WERI-Rb-1 (cell line): ENCODE data around the gene CCDC14.

ENCODE experiments used
- DNase-seq: peaks from one replicate; pipeline ENCODE4 v3.0.0-alpha.2; 2020
- H3K27ac ChIP-seq: fragments of 250-450 bp; sonication (Bioruptor Pico); 2 replicates; pipeline ENCODE4 v1.5.1; 2020; ENCODE audit warnings: mild to moderate bottlenecking, moderate library complexity
- H3K27me3 ChIP-seq: fragments of 250-450 bp; sonication (Bioruptor Pico); 2 replicates; pipeline ENCODE4 v1.5.1; 2021; ENCODE audit warnings: mild to moderate bottlenecking, low read depth, moderate library complexity; ENCODE audit not compliant: insufficient read depth, severe bottlenecking
- H3K36me3 ChIP-seq: fragments of 250-450 bp; sonication (Bioruptor Pico); 2 replicates; pipeline ENCODE4 v1.5.1; 2020; ENCODE audit warnings: mild to moderate bottlenecking, moderate library complexity
- H3K4me3 ChIP-seq: 2 replicates; pipeline ENCODE4 v1.5.1; 2011; ENCODE audit warnings: low read depth, mild to moderate bottlenecking, control low read depth, low read length
- H3K9me3 ChIP-seq: fragments of 250-450 bp; sonication (Bioruptor Pico); 2 replicates; pipeline ENCODE4 v1.5.1; 2021; ENCODE audit warnings: mild to moderate bottlenecking, moderate library complexity; ENCODE audit not compliant: severe bottlenecking
- TF ChIP-seq, protein P1 (sequence below): IDR thresholded peaks from 2 replicates; pipeline ENCODE4 v1.5.1; 2011; ENCODE audit warnings: low read depth, mild to moderate bottlenecking, control low read depth, inconsistent platforms, low read length

Gene CCDC14

GRCh38 chr3:123870033-123870432 lies 91.0 kb downstream of the CCDC14 start:
- Histone ChIP-seq H3K27me3 (no peaks in the 10 kb centered on the region), H3K27ac (no peak overlapping the region), H3K9me3 (no peaks in the 10 kb centered on the region), H3K36me3 (no peaks in the 10 kb centered on the region), H3K4me3 (no peak overlapping the region)
- TF ChIP-seq, protein P1, sequence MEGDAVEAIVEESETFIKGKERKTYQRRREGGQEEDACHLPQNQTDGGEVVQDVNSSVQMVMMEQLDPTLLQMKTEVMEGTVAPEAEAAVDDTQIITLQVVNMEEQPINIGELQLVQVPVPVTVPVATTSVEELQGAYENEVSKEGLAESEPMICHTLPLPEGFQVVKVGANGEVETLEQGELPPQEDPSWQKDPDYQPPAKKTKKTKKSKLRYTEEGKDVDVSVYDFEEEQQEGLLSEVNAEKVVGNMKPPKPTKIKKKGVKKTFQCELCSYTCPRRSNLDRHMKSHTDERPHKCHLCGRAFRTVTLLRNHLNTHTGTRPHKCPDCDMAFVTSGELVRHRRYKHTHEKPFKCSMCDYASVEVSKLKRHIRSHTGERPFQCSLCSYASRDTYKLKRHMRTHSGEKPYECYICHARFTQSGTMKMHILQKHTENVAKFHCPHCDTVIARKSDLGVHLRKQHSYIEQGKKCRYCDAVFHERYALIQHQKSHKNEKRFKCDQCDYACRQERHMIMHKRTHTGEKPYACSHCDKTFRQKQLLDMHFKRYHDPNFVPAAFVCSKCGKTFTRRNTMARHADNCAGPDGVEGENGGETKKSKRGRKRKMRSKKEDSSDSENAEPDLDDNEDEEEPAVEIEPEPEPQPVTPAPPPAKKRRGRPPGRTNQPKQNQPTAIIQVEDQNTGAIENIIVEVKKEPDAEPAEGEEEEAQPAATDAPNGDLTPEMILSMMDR, result no peak
- no peak for DNase-seq

DNA sequence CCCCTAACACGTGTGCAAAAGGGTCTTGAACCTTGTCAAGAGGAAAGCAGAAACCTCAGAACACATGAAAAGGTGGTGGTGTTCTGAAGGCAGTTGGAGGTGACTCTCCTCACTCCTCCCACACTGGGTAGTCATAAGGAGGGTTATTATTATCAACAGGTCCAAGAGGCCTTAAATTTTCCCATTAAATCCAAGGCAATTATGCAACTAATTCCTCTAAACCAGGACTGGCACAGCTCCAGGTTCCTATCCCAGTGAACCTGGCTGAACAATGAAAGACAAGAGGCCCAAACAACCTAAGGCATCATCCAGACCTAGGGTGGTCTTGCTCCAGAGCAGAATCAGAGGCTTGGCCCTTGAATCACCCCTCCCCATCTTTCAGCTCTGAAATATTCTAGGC lies 91.9 kb downstream of the CCDC14 start:
- no peak for DNase-seq
- Histone ChIP-seq H3K9me3 (no peaks in the 10 kb centered on the region), H3K36me3 (no peaks in the 10 kb centered on the region), H3K27ac (no peak overlapping the region), H3K4me3 (no peak overlapping the region), H3K27me3 (no peaks in the 10 kb centered on the region)
- TF ChIP-seq, protein P1, result no peak

GRCh38 chr3:123864706-123865105 lies 96.3 kb downstream of the CCDC14 start:
- DNase-seq, result no peak
- Histone ChIP-seq H3K27me3 (no peaks in the 10 kb centered on the region), H3K4me3 (no peak overlapping the region), H3K27ac (no peak overlapping the region), H3K9me3 (no peaks in the 10 kb centered on the region), H3K36me3 (no peaks in the 10 kb centered on the region)
- TF ChIP-seq, protein P1, result no peak
